ENCODE measurements around the gene BMAL1. TPM values are rescaled to one million over a fixed set of nuclear protein-coding genes. Genes with fewer than 3 reads are reported as not detected.

BMAL1 gene
- polyA plus RNA-seq, 3 donors = 10.2 to 43.4 (median 11.5) TPM

DNA sequence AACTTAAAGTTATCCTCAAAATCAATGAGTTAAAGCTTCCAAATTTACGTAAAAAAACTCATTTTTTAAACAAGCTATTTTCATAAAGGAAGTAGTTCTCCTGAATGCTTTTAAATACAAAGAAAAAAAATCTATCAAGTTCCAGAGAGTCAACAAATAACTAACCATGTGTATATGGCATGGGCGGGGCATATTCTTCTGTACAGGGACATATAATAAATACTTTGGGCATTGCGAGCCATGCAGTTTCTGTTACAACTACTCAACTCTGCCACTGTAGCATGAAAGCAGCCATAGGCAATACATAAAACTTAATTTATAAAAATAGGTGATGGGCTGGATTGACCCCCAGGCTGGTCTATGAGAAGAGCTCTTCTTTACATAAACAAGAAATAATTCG, 127.6 kb downstream of the BMAL1 start:
- Histone ChIP-seq H3K27ac (ENCODE audit: low read depth in 1 of 2, low read length in 2 of 2) (no peak overlapping the region), H4K20me1 (ENCODE audit: insufficient read depth, low read length) (no peaks in the 10 kb centered on the region), H3K4me1 (ENCODE audit: control insufficient read depth in 1 of 2, insufficient read depth in 2 of 2, low read length in 2 of 2) (no peaks in the 10 kb centered on the region), H3K36me3 (replicated peaks in 1 of 2; ENCODE audit: control insufficient read depth in 1 of 2, insufficient read depth in 2 of 2, low read length in 2 of 2) (peaks cover 41 to 91% of the 10 kb centered on the region in 2 donors), H3K4me2 (replicated peaks; ENCODE audit: extremely low read depth, low read length, poor library complexity, severe bottlenecking) (no peak overlapping the region), H3K27me3 (ENCODE audit: control insufficient read depth in 2 of 2, insufficient read depth in 2 of 2, low read length in 2 of 2) (no peaks in the 10 kb centered on the region), H3K9me3 (replicated peaks in 1 of 2; ENCODE audit: control insufficient read depth in 1 of 2, insufficient read depth in 1 of 2, low read length in 2 of 2) (peaks cover 0 to 4% of the 10 kb centered on the region in 2 donors), H3K4me3 (replicated peaks in 1 of 3; ENCODE audit: low read depth in 2 of 3, low read length in 3 of 3) (no peak overlapping the region), H3K9ac (ENCODE audit: insufficient read depth, low read length, poor library complexity, severe bottlenecking) (no peak overlapping the region), H3K79me2 (ENCODE audit: insufficient read depth, low read length) (no peaks in the 10 kb centered on the region), H2AFZ (ENCODE audit: insufficient read depth, low read depth, low read length, poor library complexity, severe bottlenecking) (no peak overlapping the region)
- TF ChIP-seq, protein P1, sequence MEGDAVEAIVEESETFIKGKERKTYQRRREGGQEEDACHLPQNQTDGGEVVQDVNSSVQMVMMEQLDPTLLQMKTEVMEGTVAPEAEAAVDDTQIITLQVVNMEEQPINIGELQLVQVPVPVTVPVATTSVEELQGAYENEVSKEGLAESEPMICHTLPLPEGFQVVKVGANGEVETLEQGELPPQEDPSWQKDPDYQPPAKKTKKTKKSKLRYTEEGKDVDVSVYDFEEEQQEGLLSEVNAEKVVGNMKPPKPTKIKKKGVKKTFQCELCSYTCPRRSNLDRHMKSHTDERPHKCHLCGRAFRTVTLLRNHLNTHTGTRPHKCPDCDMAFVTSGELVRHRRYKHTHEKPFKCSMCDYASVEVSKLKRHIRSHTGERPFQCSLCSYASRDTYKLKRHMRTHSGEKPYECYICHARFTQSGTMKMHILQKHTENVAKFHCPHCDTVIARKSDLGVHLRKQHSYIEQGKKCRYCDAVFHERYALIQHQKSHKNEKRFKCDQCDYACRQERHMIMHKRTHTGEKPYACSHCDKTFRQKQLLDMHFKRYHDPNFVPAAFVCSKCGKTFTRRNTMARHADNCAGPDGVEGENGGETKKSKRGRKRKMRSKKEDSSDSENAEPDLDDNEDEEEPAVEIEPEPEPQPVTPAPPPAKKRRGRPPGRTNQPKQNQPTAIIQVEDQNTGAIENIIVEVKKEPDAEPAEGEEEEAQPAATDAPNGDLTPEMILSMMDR (IDR thresholded peaks at IDR 0.05) = no peak
- Mint-ChIP-seq H3K4me3 (no peak overlapping the region), H3K27me3 (ENCODE audit: low read depth in 3 of 3) (no peaks in the 10 kb centered on the region), H3K4me1 (no peaks in the 10 kb centered on the region), H3K9me3 (peaks cover 4 to 11% (median 7%) of the 10 kb centered on the region in 7 donors), H3K27ac (no peak overlapping the region), H3K36me3 (peaks cover 45 to 51% of the 10 kb centered on the region in 2 donors)
- no peak for DNase-seq
- intact Hi-C loops (cut with micrococcal nuclease) = no loop called here
- WGBS (ENCODE audit: insufficient coverage) = no CpG with 5 or more reads among the region's 4 CpGs

DNA sequence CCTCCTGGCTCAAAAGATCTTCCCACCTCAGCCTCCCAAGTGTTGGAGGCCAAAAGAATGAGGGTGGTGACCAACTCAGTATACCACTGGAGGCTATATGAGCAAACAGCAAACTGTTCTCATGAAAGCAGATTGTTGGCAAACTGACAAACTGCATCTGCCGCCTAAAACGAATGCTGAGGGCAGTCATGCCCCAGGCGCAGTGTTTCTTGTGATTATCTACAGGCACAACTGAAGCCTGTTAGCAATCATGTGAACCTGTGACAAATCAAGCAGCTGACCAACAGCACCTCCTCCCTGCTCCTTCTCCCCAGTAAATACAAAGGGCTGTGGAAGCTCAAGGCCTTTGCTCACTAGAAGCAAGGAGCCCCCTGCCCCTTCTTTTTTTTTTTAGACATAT, 137.6 kb downstream of the BMAL1 start:
- H3K4me1 ChIP-seq (ENCODE audit: control insufficient read depth in 1 of 2, insufficient read depth in 2 of 2, low read length in 2 of 2) = no peaks in the 10 kb centered on the region
- no peak overlapping the region for H3K4me2 ChIP-seq (replicated peaks; ENCODE audit: extremely low read depth, low read length, poor library complexity, severe bottlenecking)
- no peaks in the 10 kb centered on the region for H3K27me3 ChIP-seq (ENCODE audit: control insufficient read depth in 2 of 2, insufficient read depth in 2 of 2, low read length in 2 of 2)
- no peak for DNase-seq
- H3K27ac ChIP-seq (ENCODE audit: low read depth in 1 of 2, low read length in 2 of 2) = no peak overlapping the region
- no peaks in the 10 kb centered on the region for H3K27me3 Mint-ChIP-seq (ENCODE audit: low read depth in 3 of 3)
- no peaks in the 10 kb centered on the region for H3K4me1 Mint-ChIP-seq
- H3K36me3 Mint-ChIP-seq = peaks cover 65 to 83% of the 10 kb centered on the region in 2 donors
- TF ChIP-seq, protein P1 (IDR thresholded peaks at IDR 0.05) = no peak
- H3K36me3 ChIP-seq (replicated peaks in 1 of 2; ENCODE audit: control insufficient read depth in 1 of 2, insufficient read depth in 2 of 2, low read length in 2 of 2) = peaks cover 59 to 93% of the 10 kb centered on the region in 2 donors
- H3K27ac Mint-ChIP-seq = peak overlapping the region in 1 of 7 donors; percentile 43
- H3K9me3 Mint-ChIP-seq = peaks cover 0 to 3% (median 0%) of the 10 kb centered on the region in 7 donors
- H3K9ac ChIP-seq (ENCODE audit: insufficient read depth, low read length, poor library complexity, severe bottlenecking) = no peak overlapping the region
- H3K9me3 ChIP-seq (replicated peaks in 1 of 2; ENCODE audit: control insufficient read depth in 1 of 2, insufficient read depth in 1 of 2, low read length in 2 of 2) = no peaks in the 10 kb centered on the region
- WGBS (ENCODE audit: insufficient coverage) = 93% methylated on average over 3 of the region's 3 CpGs
- no peak overlapping the region for H3K4me3 Mint-ChIP-seq
- no peaks in the 10 kb centered on the region for H4K20me1 ChIP-seq (ENCODE audit: insufficient read depth, low read length)
- no peak overlapping the region for H3K4me3 ChIP-seq (replicated peaks in 1 of 3; ENCODE audit: low read depth in 2 of 3, low read length in 3 of 3)
- H2AFZ ChIP-seq (ENCODE audit: insufficient read depth, low read depth, low read length, poor library complexity, severe bottlenecking) = no peak overlapping the region
- intact Hi-C loops (cut with micrococcal nuclease) = no loop called here
- no peaks in the 10 kb centered on the region for H3K79me2 ChIP-seq (ENCODE audit: insufficient read depth, low read length)

All from CD14-positive monocyte (primary cell).